ENCODE data around the gene GLS.
"Not testable (repeated sequence)": the region's sequence is repeated elsewhere in the genome, so short reads cannot be mapped to it uniquely, and the experiment has no call there.

The GLS gene

GRCh38 chr2:190864375-190864774, 16.2 kb upstream of the GLS start:
- no peak overlapping the region for H3K4me3 ChIP-seq (ENCODE audit: low read length)
- no peak overlapping the region for H3K4me2 ChIP-seq (ENCODE audit: low read length)
- TF ChIP-seq EZH2phosphoT487 (IDR thresholded peaks at IDR 0.05; ENCODE audit: low read depth) (no peak), CTCF (IDR thresholded peaks at IDR 0.05; ENCODE audit: low read depth, low read length) (no peak)
- H3K27me3 ChIP-seq (ENCODE audit: low read depth, low read length): no peaks in the 10 kb centered on the region
- 0 out of 2 replicates have a peak, but pooled peaks cover 3% of the 10 kb centered on the region for H3K9me3 ChIP-seq (ENCODE audit: insufficient read depth, low read length)
- H2AFZ ChIP-seq (ENCODE audit: low read depth, low read length): no peak overlapping the region
- H3K36me3 ChIP-seq (replicated peaks; ENCODE audit: low read depth, low read length): no peaks in the 10 kb centered on the region
- H3K9ac ChIP-seq (ENCODE audit: low read length): no peak overlapping the region
- peaks cover 4% of the 10 kb centered on the region for H3K4me1 ChIP-seq (ENCODE audit: low read length)
- H4K20me1 ChIP-seq (ENCODE audit: insufficient read depth, low read length): no peaks in the 10 kb centered on the region
- H3K27ac ChIP-seq (ENCODE audit: low read length): no peak overlapping the region
- no peaks in the 10 kb centered on the region for H3K79me2 ChIP-seq (ENCODE audit: low read length)

- Histone ChIP-seq H2AFZ (ENCODE audit: low read depth, low read length) (no peak overlapping the region), H3K4me1 (ENCODE audit: low read length) (peaks cover 4% of the 10 kb centered on the region), H3K79me2 (ENCODE audit: low read length) (no peaks in the 10 kb centered on the region), H3K4me3 (ENCODE audit: low read length) (no peak overlapping the region), H3K9me3 (ENCODE audit: insufficient read depth, low read length) (no peaks in the 10 kb centered on the region), H3K9ac (ENCODE audit: low read length) (no peak overlapping the region), H4K20me1 (ENCODE audit: insufficient read depth, low read length) (no peaks in the 10 kb centered on the region), H3K27ac (ENCODE audit: low read length) (no peak overlapping the region), H3K27me3 (ENCODE audit: low read depth, low read length) (no peaks in the 10 kb centered on the region), H3K4me2 (ENCODE audit: low read length) (no peak overlapping the region), H3K36me3 (replicated peaks; ENCODE audit: low read depth, low read length) (no peaks in the 10 kb centered on the region)
- TF ChIP-seq EZH2phosphoT487 (IDR thresholded peaks at IDR 0.05; ENCODE audit: low read depth): no peak
- no peak for TF ChIP-seq CTCF (IDR thresholded peaks at IDR 0.05; ENCODE audit: low read depth, low read length)
Measured at GRCh38 chr2:190867212-190867611, 13.4 kb upstream of the GLS start.

- Histone ChIP-seq H3K36me3 (replicated peaks; ENCODE audit: low read depth, low read length) (no peaks in the 10 kb centered on the region), H3K79me2 (ENCODE audit: low read length) (no peaks in the 10 kb centered on the region), H3K9me3 (ENCODE audit: insufficient read depth, low read length) (no peaks in the 10 kb centered on the region), H3K27me3 (ENCODE audit: low read depth, low read length) (no peaks in the 10 kb centered on the region), H3K4me2 (ENCODE audit: low read length) (no peak overlapping the region), H3K4me1 (ENCODE audit: low read length) (peaks cover 1% of the 10 kb centered on the region), H4K20me1 (ENCODE audit: insufficient read depth, low read length) (no peaks in the 10 kb centered on the region), H3K4me3 (ENCODE audit: low read length) (no peak overlapping the region), H2AFZ (ENCODE audit: low read depth, low read length) (no peak overlapping the region), H3K27ac (ENCODE audit: low read length) (no peak overlapping the region), H3K9ac (ENCODE audit: low read length) (no peak overlapping the region)
- TF ChIP-seq CTCF (IDR thresholded peaks at IDR 0.05; ENCODE audit: low read depth, low read length) (no peak), EZH2phosphoT487 (IDR thresholded peaks at IDR 0.05; ENCODE audit: low read depth) (no peak)
Measured at GRCh38 chr2:190867832-190868231, 12.8 kb upstream of the GLS start.

GRCh38 chr2:190869721-190870120, 10.9 kb upstream of the GLS start:
- H3K9ac ChIP-seq (ENCODE audit: low read length): no peak overlapping the region
- no peaks in the 10 kb centered on the region for H4K20me1 ChIP-seq (ENCODE audit: insufficient read depth, low read length)
- TF ChIP-seq CTCF (IDR thresholded peaks at IDR 0.05; ENCODE audit: low read depth, low read length): no peak
- TF ChIP-seq EZH2phosphoT487 (IDR thresholded peaks at IDR 0.05; ENCODE audit: low read depth): no peak
- no peaks in the 10 kb centered on the region for H3K79me2 ChIP-seq (ENCODE audit: low read length)
- H2AFZ ChIP-seq (ENCODE audit: low read depth, low read length): no peak overlapping the region
- H3K9me3 ChIP-seq (ENCODE audit: insufficient read depth, low read length): no peaks in the 10 kb centered on the region
- H3K4me2 ChIP-seq (ENCODE audit: low read length): no peak overlapping the region
- no peak overlapping the region for H3K27ac ChIP-seq (ENCODE audit: low read length)
- no peaks in the 10 kb centered on the region for H3K4me1 ChIP-seq (ENCODE audit: low read length)
- no peaks in the 10 kb centered on the region for H3K27me3 ChIP-seq (ENCODE audit: low read depth, low read length)
- H3K4me3 ChIP-seq (ENCODE audit: low read length): no peak overlapping the region
- no peaks in the 10 kb centered on the region for H3K36me3 ChIP-seq (replicated peaks; ENCODE audit: low read depth, low read length)

GRCh38 chr2:190873451-190873850, 7.2 kb upstream of the GLS start:
- H3K4me2 ChIP-seq (ENCODE audit: low read length); H3K27me3 ChIP-seq (ENCODE audit: low read depth, low read length); H3K9me3 ChIP-seq (ENCODE audit: insufficient read depth, low read length); H3K27ac ChIP-seq (ENCODE audit: low read length); H2AFZ ChIP-seq (ENCODE audit: low read depth, low read length); H3K79me2 ChIP-seq (ENCODE audit: low read length); H3K4me3 ChIP-seq (ENCODE audit: low read length); H3K36me3 ChIP-seq (replicated peaks; ENCODE audit: low read depth, low read length); H3K4me1 ChIP-seq (ENCODE audit: low read length); H4K20me1 ChIP-seq (ENCODE audit: insufficient read depth, low read length); H3K9ac ChIP-seq (ENCODE audit: low read length): not testable (repeated sequence)
